GM18508 (cell line): ENCODE measurements around the gene IL1RAPL1.
A peak's percentile ranks its signal among the peaks of the same experiment; 100 is the strongest.
"Not testable (repeated sequence)": the region's sequence is repeated elsewhere in the genome, so short reads cannot be mapped to it uniquely, and the experiment has no call there.

ENCODE experiments used
- ATAC-seq: cut with Tn5 transposase; IDR thresholded peaks from one replicate; pipeline ENCODE4 v1.9.1; 2021; ENCODE audit warnings: moderate number of reproducible peaks; ENCODE audit not compliant: insufficient read depth, unreplicated experiment

IL1RAPL1 gene

DNA sequence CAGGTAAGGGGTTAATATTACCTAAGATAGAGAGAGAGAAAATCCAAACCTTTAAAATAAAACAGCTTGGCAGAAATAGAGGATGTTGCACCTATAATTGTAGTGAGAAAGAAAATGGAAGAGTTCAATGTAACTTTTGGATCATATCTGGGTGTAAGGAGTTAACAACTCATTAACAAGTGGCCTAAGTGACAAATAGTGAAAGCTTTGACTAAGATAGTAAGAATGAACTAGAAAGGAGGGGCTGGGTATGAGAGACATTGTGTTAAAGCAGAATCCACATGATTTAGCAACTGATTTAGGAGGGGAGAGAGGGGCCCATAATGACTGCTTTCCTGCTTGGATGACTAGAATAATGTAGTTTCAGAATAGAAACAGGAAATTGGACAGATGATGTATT, 761.0 kb downstream of the IL1RAPL1 start:
- ATAC-seq = peak; percentile 95

DNA sequence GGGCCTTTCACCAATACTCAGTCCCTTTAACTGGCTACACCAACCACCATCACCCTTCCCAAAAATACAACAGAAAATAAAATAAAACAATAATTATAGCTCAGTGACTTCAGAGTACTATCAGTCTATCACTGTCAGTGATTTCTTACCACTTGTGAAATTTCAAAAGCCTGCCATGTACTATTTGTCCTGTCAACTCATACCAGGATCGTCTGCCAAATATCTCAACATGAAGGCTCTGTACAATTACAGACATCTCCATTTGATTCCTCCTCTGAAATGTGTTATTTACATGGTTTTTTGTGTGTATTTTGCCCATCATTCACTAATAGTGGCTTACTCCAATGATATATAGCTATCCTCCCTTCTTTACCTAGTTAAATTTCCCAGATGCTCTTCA, 772.0 kb downstream of the IL1RAPL1 start:
- ATAC-seq = no peak

DNA sequence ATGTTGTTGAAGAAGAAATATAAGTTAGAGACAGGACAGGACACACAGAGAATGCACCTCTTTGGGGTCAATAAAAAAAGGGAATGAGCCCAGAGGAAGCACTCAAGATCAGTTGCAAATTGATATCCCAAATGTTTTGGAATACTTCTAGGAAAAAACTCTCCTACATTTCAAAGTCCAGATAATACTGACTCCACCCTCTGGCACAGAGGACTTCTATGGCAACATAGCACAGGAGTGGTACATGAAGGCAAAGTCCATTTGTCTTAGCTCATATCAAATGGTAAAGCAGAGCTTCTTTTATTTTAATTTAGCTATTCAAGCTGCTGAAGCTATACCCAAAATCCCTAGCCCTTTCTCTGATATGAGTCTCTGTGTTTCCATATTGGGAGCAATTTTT, 787.5 kb downstream of the IL1RAPL1 start:
- not testable (repeated sequence) for ATAC-seq

DNA sequence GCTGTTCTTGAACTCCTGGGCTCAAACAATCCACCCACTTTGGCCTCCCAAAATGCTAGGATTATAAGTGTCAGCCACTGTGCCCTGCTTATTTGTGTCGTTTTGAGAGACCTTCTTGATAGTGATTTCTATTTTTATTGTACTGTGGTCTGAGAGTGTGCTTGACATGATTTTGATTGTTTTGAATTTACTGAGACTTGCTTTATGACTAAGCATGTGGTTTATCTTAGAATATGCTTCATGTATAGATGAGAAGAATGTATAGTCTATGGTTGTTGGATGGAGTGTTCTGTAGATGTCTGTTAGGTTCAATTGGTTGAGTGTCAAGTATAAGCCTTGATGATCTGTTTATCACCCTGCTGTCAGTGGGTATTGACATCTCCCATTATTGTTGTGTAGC, 789.3 kb downstream of the IL1RAPL1 start:
- ATAC-seq = no peak

DNA sequence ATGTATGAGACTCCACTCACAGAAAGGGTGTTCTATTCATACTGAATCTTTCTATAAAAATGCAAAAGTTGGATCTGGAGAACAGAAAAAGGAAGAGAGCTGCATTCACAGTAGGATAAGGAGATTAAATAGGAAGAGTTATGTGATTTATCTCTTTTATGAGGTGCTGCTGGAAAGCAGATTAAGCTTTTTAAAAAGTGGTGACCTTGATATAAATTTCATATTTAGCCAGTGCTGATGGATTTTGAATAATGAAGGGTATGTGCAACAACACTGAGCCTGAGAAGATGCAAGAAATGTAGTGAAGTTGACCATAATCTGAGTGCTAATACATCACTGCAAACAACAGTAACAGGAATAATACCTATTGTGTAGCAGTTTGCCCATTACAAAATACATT, 795.6 kb downstream of the IL1RAPL1 start:
- ATAC-seq = no peak

DNA sequence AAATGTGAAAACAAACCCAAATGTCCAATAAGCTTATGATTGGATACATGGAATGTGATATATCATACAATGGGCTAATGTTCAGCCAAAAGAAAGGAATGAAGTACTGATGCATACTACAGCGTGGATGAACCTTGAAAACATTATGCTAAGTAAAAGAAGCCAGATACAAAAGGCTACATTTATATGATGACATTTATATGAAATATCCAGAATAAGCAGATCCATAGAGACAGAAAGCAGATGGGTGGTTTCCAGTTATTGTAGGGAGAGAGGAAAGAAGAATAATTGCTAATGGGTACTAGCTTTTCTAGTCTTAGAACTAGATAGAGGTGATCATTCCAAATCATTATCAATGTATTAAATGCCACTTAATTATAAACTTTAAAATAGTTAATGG, 801.3 kb downstream of the IL1RAPL1 start:
- no peak for ATAC-seq

DNA sequence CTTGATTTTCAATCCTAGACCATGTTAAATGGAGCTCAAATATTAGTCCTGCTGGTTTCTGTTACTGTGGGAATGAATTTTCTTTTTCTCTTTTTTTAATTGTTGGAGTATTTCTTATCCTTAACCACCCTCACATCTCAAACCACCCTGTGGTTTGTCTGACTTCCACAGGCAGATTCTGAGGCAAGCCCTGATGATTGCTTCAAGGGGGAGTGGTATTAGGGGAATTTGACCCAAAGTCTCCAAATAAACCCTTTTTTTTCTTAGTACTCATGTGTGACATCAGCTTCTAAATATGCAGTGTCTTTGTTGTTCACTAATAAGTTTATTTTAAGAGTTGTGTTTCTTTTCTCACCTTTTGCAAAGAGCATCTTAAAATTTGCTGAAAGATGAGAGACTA, 810.3 kb downstream of the IL1RAPL1 start:
- no peak for ATAC-seq

DNA sequence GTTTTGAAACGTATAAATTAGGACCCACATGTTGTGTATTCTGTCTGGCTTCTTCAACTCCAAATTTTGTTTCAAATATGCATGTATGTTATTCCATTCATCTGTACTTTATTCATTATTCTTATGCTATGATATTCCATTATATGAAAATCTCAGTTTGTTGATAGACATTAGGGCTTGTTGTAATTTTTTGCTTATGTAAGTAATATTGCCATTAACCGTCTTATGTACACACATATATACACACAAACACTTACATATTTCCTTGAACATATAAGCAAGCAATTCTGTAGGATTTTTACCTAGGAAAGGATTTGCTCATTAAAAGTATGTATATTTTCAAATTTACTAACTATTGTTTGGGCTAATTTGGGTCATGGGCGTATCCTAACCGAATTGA, 820.1 kb downstream of the IL1RAPL1 start:
- ATAC-seq = no peak

DNA sequence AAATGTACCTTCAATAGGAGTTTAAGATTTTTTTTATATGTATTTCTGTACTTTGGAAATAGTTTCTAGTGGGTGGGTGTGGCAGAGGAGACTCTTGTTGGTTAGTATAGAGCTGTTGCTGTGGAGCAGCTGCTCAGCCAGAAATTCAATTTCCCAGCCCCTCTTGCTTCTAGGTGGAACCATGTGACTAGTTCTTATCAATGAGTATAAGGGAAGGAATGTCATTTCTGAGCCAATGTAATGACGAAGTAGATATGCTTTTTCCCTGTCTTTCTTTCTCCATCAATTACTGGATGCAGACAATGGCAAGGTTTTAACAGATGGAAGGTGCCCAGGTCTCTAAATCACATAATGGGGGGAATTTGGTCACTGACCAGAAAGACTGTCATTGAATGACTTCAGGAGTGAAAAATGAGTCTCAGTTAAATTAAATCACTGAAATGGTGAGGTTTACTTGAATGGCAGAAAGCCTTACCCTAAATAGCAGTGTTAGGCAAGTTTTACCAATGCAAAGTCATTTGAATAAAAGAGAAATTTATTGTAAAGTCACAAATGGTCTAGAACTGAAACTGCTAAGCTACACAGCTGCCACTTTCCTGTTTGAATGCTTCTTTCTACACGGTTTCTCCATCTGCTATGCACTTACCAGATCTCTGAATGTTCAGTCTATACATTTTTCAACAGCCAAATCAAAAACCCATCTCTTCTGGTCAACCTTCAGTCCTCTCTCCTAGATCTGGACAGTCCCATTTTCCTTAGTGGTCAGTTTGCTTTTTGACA, 832.7 kb downstream of the IL1RAPL1 start:
- no peak for ATAC-seq

DNA sequence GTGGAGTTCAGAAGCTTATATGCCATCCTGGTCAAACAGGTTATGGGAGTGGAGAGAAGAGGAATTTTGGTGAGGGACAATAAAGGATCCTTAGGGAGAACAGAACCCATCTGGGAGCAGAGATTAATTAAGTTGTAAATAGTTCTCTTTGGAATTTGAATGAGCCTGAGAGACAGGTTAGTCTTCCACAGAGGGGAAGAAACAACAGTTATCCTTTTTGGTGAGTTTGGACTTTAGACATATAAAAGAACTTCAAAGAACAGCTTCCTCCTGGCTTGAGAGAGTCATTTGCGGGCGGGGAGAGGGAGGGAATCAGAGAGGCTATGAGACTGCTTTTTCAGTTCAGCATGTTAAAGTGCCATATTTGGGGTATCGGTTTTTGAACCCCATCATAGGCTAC, 834.8 kb downstream of the IL1RAPL1 start:
- no peak for ATAC-seq

DNA sequence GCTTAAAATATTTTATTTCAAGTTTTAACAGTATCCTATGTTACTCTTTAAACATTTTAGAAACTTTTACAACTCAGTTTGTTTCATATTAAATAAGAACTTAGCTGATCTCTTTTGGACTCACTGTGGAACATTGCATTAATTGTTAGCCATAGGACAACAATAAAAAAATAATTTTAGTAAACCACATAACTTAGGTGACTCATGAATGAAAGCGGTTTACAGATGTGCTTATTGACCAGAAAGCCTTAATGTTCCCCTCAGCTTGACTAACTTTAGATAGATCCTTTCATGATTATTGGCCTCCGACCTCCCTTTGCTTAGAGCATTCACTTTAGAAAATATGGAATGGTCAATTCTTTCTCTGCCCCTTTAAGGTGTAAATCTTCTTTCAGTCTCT, 844.6 kb downstream of the IL1RAPL1 start:
- ATAC-seq = no peak

DNA sequence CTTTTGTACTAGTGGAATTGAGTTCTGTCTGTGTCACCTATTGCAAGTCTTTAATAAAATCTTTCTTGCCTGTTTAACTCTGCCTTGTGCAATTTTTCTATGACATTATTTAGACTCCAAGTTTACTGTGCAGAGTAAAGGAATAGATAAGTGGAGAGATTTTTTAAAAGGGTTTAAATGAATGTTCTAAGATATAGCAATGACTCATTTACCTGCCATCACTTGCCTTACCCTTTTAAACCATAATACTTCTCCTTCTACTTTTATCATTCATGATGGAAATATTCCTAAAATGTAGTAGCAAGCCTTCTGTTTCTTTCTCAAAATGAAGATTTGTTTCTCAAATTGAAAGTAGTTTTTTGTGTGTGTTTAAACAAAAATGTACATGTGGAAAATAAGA, 845.3 kb downstream of the IL1RAPL1 start:
- ATAC-seq = no peak

DNA sequence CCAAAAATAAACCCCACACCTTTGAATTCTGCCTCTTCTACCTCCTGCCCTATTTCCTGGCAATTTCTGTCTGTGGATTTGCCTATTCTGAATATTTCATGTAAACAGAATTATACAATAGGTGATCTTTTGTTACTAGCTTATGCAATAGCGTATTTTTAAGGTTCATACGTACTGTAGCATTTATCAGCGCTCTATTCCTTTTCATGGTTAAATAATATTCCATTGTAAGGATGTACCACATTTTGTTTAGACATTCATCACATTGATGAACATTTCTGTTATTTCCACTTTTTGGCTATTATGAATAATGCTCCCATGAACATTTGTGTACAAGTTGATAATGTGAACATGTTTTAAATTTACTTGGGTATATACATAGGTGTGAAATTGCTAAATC, 847.7 kb downstream of the IL1RAPL1 start:
- ATAC-seq = no peak

DNA sequence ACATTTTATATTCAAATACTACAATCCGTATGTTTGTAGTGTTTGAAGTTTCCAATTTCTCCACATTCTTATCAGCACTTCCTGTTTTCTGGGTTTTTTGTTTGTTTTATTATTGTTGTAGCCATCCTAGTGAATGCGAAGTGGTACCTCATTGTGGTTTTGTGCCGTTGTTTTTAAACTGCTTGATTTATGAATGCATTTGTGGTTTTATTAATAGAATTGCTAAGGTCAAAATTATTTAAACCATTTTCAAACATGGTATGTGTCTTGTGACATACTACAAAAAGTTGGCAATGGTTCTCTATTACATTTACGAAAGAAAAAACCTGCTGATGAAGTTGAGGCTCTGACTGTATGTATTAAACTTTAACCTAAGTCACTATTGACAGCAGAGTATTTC, 848.1 kb downstream of the IL1RAPL1 start:
- ATAC-seq = no peak

DNA sequence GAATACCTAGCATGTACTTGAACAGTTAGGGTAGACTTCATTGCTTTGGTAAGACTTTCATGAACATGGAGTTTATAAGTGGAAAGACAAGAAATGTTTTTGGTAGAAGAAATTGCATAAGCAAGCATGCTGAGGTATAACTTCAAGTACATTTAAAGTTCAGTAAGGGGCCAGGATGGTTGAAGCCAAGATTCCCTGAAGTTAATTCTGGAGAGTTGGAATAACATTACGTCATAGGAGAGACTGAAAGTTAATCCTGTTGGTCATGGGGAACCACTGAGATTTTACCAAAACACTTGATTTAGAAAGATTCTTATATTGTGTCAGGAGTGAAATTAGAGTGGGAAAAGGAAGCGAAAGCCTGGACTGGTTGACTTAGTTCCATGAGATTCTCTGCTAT, 860.6 kb downstream of the IL1RAPL1 start:
- no peak for ATAC-seq

DNA sequence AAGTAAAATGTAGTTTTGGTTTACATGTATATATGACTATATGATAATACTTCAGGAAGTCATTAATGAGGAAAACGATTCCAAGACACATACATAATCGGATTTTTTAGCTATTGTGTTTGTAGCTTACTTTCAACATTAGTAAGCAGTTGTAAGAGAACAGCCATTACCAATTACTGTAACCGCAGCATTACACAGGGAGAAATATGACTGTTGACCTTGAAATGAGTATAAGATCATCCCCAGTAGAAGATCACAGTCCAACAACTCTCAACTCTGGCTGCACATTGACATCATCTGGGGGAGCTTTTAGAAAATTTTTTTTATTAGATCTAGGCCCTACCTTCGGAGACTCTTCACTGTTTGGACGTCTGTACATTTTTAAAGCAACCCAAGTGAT, 866.1 kb downstream of the IL1RAPL1 start:
- no peak for ATAC-seq

DNA sequence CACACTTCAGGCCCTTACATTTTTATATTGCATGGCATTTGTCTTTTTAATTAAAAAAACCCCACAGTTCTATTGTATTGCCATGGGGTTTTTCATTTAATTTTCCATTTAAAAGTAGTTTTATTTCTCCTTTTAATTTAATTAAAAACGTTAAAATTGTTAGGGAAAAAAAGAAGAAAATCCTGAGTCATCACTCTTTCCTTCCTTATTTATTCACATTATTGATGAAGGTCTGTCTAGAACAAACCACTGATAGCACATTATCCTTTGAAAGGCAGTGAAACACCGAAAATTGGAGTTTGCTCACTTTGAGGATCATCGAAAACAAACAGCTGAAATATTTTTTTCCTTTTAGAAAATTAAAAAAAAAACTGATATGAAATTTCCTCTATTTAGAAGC, 868.5 kb downstream of the IL1RAPL1 start:
- no peak for ATAC-seq

DNA sequence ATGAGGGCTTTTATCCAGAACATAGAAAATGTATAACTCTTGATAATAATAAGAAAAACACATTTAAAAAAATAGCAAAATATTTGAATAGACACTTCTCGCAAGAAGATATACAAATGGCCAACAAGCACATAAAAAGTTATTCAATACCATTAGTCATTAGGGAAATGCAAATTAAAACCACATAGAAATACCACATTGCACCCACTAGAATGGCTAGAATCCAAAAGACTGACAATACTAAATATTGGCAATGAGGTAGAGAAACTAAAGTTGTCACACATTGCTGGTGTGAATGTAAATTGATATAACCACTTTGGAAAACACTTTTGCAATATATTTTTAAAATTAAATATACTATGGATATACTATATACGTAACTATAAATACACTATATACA, 873.8 kb downstream of the IL1RAPL1 start:
- no peak for ATAC-seq

DNA sequence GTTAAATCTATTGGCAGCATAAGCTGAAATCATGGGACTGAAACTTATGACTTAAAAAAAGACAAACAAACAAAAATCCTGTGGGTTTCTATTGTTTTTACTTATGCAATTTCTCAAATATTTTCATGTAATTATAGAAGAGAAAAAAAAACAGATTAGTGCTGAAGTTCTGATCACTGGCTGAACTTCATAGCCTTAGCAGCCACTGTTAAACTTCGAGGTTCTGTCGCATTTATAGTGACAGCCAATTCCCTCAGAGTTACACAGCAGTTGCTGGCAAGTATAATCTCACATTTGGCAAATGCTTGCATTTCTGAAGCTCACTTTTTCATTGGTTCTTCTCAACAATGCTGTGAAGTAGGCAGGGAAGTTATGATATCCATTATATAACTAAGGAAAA, 879.2 kb downstream of the IL1RAPL1 start:
- ATAC-seq = no peak

DNA sequence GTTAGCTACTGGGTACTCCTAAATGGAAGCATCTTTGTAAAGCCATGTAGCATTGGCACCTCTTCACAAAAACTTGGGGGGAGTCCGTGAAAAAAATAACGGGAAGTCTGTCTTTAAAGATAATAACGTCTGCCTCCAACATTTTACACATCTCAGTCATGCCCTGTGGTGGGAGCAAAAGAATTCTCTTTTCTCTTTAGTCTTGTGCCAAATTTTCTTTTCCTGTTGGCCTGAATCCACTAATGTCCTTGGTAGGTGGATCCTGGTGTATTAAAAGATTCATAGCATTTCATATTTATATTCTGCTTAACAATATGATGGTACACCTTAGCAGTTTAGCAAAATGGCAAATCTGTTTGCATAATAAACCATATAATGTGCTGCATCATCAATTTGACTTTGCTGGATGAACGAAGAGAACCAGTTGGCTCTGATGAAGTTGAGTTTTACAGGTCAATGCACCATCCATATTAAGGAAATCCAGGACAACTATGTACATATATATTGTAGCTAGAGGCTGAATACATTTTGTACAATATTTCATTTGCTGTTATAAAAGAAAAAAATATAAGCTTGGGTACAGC, 881.8 kb downstream of the IL1RAPL1 start:
- no peak for ATAC-seq

DNA sequence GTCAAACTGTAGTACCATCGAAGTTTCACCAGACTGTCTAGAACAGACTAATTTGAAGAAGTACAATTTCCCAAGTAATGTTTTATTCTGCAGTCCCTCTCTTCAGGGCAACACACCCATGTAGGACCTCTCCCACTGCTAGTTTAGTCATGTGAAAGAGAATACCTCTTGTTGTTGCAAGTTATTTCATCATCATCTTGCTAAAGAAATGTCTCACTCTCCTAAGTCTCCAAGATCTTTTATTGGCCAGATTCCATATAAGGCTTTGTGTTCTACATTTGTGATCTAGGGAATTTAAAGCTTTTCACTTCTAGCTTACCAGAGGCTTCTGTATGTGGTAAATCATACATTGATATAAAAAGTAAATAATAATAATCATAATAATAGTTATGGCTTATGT, 882.8 kb downstream of the IL1RAPL1 start:
- no peak for ATAC-seq

DNA sequence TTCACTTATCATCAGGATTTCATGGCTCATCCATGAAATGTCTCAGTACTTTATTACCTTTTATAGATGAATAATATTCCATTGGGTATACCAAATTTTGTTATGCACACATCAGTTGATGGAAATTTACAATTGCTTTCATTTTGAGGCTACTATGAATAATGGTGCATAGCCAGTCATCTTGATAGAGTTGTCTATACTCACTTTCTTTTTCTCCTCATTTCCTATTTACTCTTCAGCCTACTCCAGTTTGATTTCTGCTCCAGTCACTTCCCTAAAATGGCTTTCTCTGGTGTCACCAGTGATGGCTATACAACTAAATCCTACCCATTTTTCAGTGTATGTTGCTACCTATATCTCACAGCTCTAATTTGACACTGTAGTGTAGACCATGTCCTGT, 884.6 kb downstream of the IL1RAPL1 start:
- ATAC-seq = no peak
